Activated naive CD4-positive, alpha-beta T cell treated with anti-CD3 and anti-CD28 coated beads, Interleukin-2, amount 50 U/mL, for 24 hours (primary cell): ENCODE measurements around the gene ARMC3.
"Not testable (repeated sequence)": the region's sequence is repeated elsewhere in the genome, so short reads cannot be mapped to it uniquely, and the experiment has no call there.

Experiments
- H3K27ac Mint-ChIP-seq: one replicate; pipeline ENCODE4 v1.8.0; 2021; ENCODE audit warnings: mild to moderate bottlenecking, mixed read lengths
- H3K27me3 Mint-ChIP-seq: one replicate; pipeline ENCODE4 v1.8.0; 2021; ENCODE audit warnings: mixed read lengths
- H3K36me3 Mint-ChIP-seq: one replicate; pipeline ENCODE4 v1.8.0; 2021; ENCODE audit warnings: mixed read lengths
- H3K4me1 Mint-ChIP-seq: one replicate; pipeline ENCODE4 v1.8.0; 2021; ENCODE audit warnings: mixed read lengths
- H3K4me3 Mint-ChIP-seq: one replicate; pipeline ENCODE4 v1.8.0; 2021; ENCODE audit warnings: mild to moderate bottlenecking, mixed read lengths
- H3K9me3 Mint-ChIP-seq: one replicate; pipeline ENCODE4 v1.8.0; 2021; ENCODE audit warnings: mixed read lengths

Gene ARMC3, protein sequence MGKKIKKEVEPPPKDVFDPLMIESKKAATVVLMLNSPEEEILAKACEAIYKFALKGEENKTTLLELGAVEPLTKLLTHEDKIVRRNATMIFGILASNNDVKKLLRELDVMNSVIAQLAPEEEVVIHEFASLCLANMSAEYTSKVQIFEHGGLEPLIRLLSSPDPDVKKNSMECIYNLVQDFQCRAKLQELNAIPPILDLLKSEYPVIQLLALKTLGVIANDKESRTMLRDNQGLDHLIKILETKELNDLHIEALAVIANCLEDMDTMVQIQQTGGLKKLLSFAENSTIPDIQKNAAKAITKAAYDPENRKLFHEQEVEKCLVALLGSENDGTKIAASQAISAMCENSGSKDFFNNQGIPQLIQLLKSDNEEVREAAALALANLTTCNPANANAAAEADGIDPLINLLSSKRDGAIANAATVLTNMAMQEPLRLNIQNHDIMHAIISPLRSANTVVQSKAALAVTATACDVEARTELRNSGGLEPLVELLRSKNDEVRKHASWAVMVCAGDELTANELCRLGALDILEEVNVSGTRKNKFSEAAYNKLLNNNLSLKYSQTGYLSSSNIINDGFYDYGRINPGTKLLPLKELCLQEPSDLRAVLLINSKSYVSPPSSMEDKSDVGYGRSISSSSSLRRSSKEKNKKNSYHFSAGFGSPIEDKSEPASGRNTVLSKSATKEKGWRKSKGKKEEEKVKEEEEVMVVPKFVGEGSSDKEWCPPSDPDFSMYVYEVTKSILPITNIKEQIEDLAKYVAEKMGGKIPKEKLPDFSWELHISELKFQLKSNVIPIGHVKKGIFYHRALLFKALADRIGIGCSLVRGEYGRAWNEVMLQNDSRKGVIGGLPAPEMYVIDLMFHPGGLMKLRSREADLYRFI

DNA sequence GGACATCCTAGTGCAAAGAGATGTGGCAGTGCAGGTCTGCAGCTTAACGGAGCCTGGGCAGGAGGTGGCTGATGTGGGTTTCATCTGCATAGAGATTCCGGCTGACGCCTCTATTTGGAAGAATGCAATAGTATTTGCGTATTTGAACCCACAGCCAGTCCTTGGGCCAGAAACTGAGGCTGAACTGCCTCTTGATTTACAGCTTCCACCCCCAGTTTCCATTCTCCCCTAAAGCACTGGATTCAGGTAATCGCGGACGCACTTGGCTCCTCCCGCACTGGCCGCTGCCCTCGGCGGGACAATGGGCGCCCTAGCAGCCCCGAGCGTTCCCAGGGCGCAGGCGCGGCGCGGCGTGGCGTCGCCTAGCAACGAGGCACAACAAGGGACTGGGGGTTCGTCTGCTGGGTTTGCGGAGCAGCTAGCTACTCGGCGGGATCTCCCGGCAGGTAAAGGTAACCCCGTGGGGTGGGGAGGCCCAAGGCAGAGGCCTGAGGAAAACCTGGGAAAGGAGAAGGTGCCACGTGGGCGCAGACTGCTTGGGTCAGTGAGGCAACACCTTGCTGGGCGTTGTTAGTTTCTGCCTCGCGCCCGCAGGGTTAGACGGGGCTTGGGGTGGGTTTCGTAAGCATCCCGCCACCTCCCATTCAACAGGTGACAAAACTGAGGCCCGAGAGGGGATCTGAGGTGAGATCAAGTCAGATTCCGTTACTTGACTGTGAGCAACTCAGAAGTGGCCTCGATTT lies at the start of gene ARMC3:
TSS of gene ARMC3 (plus strand) at position 393 of the 743 bp plus-strand sequence. CDS start 3,944 bp downstream, outside the sequence.
- Mint-ChIP-seq H3K27ac (peak within 1 kb of the TSS; percentile 48), H3K27me3 (peaks cover 6% of the 10 kb centered on the region), H3K9me3 (no peaks in the 10 kb centered on the region), H3K4me1 (no peaks in the 10 kb centered on the region), H3K4me3 (no peak within 1 kb of the TSS), H3K36me3 (peaks cover 2% of the 10 kb centered on the region)

- no peaks in the 10 kb centered on the region for H3K4me1 Mint-ChIP-seq
- peaks cover 10% of the 10 kb centered on the region for H3K36me3 Mint-ChIP-seq
- H3K4me3 Mint-ChIP-seq, result no peak overlapping the region
- peaks cover 21% of the 10 kb centered on the region for H3K9me3 Mint-ChIP-seq
- H3K27me3 Mint-ChIP-seq, result no peaks in the 10 kb centered on the region
- H3K27ac Mint-ChIP-seq, result no peak overlapping the region
These were observed 36.1 kb upstream of the ARMC3 start for GRCh38 chr10:22891797-22892196.

DNA sequence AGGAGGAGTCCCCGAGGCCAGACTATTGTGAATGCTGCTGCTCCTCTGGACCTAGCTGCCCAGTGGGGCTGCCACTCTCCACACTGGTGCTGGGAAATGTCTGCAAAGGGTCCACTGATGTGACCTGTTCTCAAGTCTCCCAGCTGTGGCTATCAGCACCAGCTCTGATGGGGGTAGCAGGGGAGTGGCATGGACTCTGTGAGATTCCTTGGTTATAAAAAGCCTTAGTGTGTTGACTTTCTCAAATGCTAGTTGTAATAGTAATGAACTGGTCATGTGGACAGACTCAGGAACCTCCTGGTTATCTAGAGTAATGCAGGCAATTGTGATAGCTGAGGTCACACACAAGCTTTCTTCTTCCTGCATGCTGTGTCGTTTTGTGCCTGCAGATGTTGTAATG lies 34.1 kb upstream of the ARMC3 start:
- H3K4me1 Mint-ChIP-seq, result no peaks in the 10 kb centered on the region
- H3K4me3 Mint-ChIP-seq, result no peak overlapping the region
- H3K27ac Mint-ChIP-seq, result no peak overlapping the region
- peaks cover 8% of the 10 kb centered on the region for H3K36me3 Mint-ChIP-seq
- no peaks in the 10 kb centered on the region for H3K27me3 Mint-ChIP-seq
- peaks cover 21% of the 10 kb centered on the region for H3K9me3 Mint-ChIP-seq

DNA sequence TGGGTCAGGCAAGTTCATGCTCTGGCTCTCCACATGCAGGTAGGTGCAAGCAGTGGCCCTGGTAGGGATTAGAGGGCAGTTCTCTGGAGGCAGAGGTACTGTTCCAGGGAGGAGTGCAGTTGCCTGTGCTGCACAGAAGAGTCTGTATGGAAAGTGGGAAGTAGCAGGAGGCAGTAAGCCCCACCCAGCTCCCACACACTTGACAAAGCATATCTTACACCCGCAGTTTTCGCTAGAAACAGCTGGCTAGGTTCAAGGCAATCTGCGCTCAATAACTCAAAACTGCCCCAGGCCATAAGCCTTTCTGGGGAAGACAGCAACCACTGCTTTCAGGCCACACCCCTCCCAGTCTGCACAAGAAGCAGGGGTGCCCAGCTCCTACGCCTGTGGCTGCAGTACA lies 33.1 kb upstream of the ARMC3 start:
- H3K4me3 Mint-ChIP-seq, result no peak overlapping the region
- H3K27me3 Mint-ChIP-seq, result no peaks in the 10 kb centered on the region
- no peak overlapping the region for H3K27ac Mint-ChIP-seq
- peaks cover 21% of the 10 kb centered on the region for H3K9me3 Mint-ChIP-seq
- no peaks in the 10 kb centered on the region for H3K4me1 Mint-ChIP-seq
- peaks cover 8% of the 10 kb centered on the region for H3K36me3 Mint-ChIP-seq

- peaks cover 8% of the 10 kb centered on the region for H3K36me3 Mint-ChIP-seq
- H3K9me3 Mint-ChIP-seq, result peaks cover 21% of the 10 kb centered on the region
- H3K4me1 Mint-ChIP-seq, result no peaks in the 10 kb centered on the region
- H3K27me3 Mint-ChIP-seq, result no peaks in the 10 kb centered on the region
- H3K4me3 Mint-ChIP-seq, result no peak overlapping the region
- H3K27ac Mint-ChIP-seq, result no peak overlapping the region
These were observed 32.6 kb upstream of the ARMC3 start for GRCh38 chr10:22895252-22895651.

DNA sequence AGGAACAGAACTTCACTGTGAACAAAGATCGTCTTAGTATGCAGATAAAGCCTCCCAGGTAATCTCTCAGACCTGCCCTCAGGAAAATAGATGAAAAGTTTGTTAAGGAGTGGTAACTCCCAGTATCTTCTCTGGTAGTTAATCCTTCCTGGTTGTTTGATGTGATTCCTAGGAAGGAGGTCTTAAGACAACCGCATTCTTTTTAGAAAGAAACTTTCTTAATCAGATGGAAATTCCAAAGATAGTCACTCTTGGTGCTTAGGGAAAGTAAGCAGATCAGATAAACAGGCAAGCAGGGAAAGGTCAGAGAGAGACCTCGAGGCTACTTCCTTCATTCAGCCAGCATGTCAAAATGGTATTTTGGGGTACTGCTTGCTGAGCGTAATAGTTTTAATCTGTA lies 30.5 kb upstream of the ARMC3 start:
- Mint-ChIP-seq H3K4me1 (no peaks in the 10 kb centered on the region), H3K9me3 (peaks cover 13% of the 10 kb centered on the region), H3K4me3 (no peak overlapping the region), H3K36me3 (peaks cover 7% of the 10 kb centered on the region), H3K27ac (no peak overlapping the region), H3K27me3 (no peaks in the 10 kb centered on the region)

GRCh38 chr10:22899307-22899706 lies 28.5 kb upstream of the ARMC3 start:
- Mint-ChIP-seq H3K36me3 (peaks cover 5% of the 10 kb centered on the region), H3K27ac (no peak overlapping the region), H3K4me1 (no peaks in the 10 kb centered on the region), H3K9me3 (peaks cover 6% of the 10 kb centered on the region), H3K27me3 (no peaks in the 10 kb centered on the region), H3K4me3 (no peak overlapping the region)

DNA sequence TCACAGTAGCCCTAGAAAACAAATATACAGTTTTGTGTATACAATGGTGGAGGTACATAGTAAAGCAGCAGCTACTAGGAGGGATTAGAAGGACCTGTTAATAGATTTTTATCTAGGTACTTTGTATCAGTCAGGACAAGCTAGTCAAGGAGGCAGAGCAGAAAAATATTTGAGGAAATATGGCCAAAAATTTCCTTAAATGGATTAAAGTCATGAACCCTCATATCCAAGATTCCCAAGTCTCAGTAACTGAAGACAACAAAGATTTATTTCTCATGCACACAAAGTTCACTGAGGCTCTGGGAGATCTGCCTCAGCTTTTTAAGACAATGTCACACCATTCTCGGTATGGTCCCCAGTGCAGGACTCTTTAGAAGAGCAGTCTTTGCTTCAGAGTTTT lies 28.1 kb upstream of the ARMC3 start:
- Mint-ChIP-seq H3K9me3 (peaks cover 6% of the 10 kb centered on the region), H3K27ac (no peak overlapping the region)

DNA sequence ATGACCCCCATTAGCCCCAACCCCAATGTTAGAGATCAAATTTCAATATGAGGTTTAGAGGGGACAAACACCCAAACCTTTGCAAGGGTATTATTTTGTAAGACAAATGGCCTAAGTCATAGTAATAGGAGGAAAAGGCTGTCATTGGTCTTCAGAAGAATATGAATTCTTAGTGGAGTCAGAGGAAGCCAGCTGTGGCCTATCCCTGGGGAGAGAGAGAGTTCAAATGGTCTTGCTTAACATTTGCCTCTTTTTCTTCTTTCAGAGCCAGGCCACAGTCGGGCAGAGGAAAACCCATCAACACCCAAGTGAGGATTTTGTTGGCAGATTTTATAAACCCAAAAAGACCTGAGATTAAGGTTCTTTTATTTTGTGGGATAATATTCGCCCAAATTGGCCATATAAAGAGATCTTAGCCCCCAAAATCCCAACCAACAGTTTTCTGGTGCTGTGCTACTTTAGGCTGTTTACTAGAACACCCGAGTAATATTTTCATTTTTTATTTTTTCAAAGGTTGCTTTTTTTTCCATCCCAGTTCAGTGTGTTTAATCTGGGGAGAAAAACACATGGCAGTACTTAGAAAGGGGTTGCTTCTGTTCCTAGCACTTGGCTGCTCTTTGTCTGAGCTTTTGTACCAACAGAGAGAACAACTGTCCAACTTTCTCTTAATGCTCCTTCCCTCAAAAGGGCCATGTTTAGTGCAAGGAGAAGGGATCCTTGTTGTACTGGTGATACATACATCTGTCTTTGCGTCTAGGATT lies 26.8 kb upstream of the ARMC3 start:
- Mint-ChIP-seq H3K27me3 (no peaks in the 10 kb centered on the region), H3K27ac (no peak overlapping the region), H3K4me1 (no peaks in the 10 kb centered on the region), H3K36me3 (peaks cover 7% of the 10 kb centered on the region), H3K9me3 (peaks cover 6% of the 10 kb centered on the region), H3K4me3 (no peak overlapping the region)

More for the DNA sequence above, 28.1 kb upstream of the ARMC3 start:
- no peaks in the 10 kb centered on the region for H3K27me3 Mint-ChIP-seq
- no peak overlapping the region for H3K4me3 Mint-ChIP-seq
- H3K36me3 Mint-ChIP-seq, result peaks cover 5% of the 10 kb centered on the region
- H3K4me1 Mint-ChIP-seq, result no peaks in the 10 kb centered on the region

DNA sequence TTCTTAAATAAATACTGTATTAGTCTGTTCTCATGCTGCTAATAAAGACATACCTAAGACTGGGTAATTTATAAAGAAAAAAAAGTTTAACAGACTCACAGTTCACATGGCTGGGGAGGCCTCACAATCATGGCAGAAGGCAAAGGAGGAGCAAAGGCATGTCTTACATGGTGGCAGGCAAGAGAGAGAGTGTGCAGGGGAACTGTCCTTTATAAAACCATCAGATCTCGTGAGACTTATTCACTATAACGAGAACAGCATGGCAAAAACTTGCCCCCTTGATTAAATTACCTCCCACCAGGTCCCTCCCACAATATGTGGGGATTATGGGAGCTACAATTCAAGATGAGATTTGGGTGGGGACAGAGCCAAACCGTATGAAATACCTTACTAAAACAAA lies 25.7 kb upstream of the ARMC3 start:
- not testable (repeated sequence) for H3K27me3 Mint-ChIP-seq, H3K27ac Mint-ChIP-seq, H3K36me3 Mint-ChIP-seq, H3K4me1 Mint-ChIP-seq, H3K9me3 Mint-ChIP-seq, H3K4me3 Mint-ChIP-seq

DNA sequence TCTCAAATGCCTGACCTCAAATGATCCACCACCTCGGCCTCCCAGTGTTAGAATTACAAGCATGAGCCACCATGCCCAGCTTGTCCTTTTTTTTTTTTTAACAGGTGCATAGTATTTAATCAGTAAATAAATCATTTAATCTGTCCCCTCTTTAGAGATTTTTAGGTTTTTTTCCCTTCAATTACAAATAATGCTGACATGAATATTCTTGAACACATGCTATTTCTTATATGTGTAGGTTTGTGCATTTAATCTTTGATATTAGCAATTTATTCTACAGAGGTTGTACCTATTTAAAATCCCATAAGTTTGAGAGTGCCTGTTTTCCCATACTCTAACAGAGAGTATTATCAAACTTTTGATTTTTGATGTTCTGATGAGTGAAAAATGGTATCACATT lies 24.2 kb upstream of the ARMC3 start:
- Mint-ChIP-seq H3K27me3 (no peaks in the 10 kb centered on the region), H3K4me1 (no peaks in the 10 kb centered on the region), H3K27ac (no peak overlapping the region), H3K36me3 (peaks cover 11% of the 10 kb centered on the region), H3K9me3 (peaks cover 6% of the 10 kb centered on the region), H3K4me3 (no peak overlapping the region)

GRCh38 chr10:22906767-22907166 lies 21.1 kb upstream of the ARMC3 start:
- H3K9me3 Mint-ChIP-seq, result peaks cover 14% of the 10 kb centered on the region
- H3K36me3 Mint-ChIP-seq, result peaks cover 19% of the 10 kb centered on the region
- no peaks in the 10 kb centered on the region for H3K4me1 Mint-ChIP-seq
- H3K27me3 Mint-ChIP-seq, result no peaks in the 10 kb centered on the region
- H3K4me3 Mint-ChIP-seq, result no peak overlapping the region
- H3K27ac Mint-ChIP-seq, result no peak overlapping the region

- H3K36me3 Mint-ChIP-seq, result peaks cover 15% of the 10 kb centered on the region
These were observed 19.0 kb upstream of the ARMC3 start for GRCh38 chr10:22908837-22909236.

GRCh38 chr10:22909673-22910072 lies 18.2 kb upstream of the ARMC3 start:
- not testable (repeated sequence) for H3K4me3 Mint-ChIP-seq, H3K27me3 Mint-ChIP-seq, H3K4me1 Mint-ChIP-seq, H3K27ac Mint-ChIP-seq
- Mint-ChIP-seq H3K9me3 (peaks cover 10% of the 10 kb centered on the region), H3K36me3 (peaks cover 15% of the 10 kb centered on the region)

More at GRCh38 chr10:22908837-22909236, 19.0 kb upstream of the ARMC3 start:
- peaks cover 4% of the 10 kb centered on the region for H3K4me1 Mint-ChIP-seq
- no peaks in the 10 kb centered on the region for H3K27me3 Mint-ChIP-seq
- H3K27ac Mint-ChIP-seq, result no peak overlapping the region
- H3K4me3 Mint-ChIP-seq, result no peak overlapping the region
- H3K9me3 Mint-ChIP-seq, result peaks cover 10% of the 10 kb centered on the region

DNA sequence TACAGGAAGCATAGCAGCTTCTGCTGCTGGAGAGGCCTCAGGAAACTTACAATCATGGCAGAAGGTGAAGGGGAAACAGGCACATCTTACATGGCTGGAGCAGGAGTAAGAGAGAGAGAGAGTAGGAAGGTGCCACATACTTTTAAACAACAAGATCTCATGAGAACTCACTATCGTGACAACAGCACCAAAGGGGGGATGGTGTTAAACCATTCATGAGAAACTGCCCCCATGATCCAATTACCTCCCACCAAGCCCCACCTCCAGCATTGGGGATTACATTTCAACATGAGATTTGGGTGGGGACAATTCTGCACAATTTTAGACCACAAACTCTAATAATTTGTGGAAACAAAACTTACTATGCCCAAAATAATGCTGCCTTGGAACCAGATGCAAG lies 16.8 kb upstream of the ARMC3 start:
- peaks cover 10% of the 10 kb centered on the region for H3K9me3 Mint-ChIP-seq
- no peak overlapping the region for H3K4me3 Mint-ChIP-seq
- H3K4me1 Mint-ChIP-seq, result peaks cover 4% of the 10 kb centered on the region
- H3K27ac Mint-ChIP-seq, result no peak overlapping the region
- H3K27me3 Mint-ChIP-seq, result no peaks in the 10 kb centered on the region
- H3K36me3 Mint-ChIP-seq, result peaks cover 14% of the 10 kb centered on the region
